ENCODE data around the gene ANAPC10. TPM values are rescaled to one million over a fixed set of nuclear protein-coding genes. Genes with fewer than 3 reads are reported as not detected.
"Not testable (repeated sequence)": the region's sequence is repeated elsewhere in the genome, so short reads cannot be mapped to it uniquely, and the experiment has no call there.

The ANAPC10 gene
- total RNA-seq, 1 experiment from 2014 or later = 11.3 TPM

GRCh38 chr4:145010315-145010714 is 87.7 kb downstream of the ANAPC10 start:
- not testable (repeated sequence) for DNase-seq (ENCODE audit: low spot score)

- DNase-seq (ENCODE audit: low spot score) = no peak
These were observed 94.3 kb downstream of the ANAPC10 start for GRCh38 chr4:145003675-145004074.

- DNase-seq (ENCODE audit: low spot score) = no peak
These were observed 96.4 kb downstream of the ANAPC10 start for GRCh38 chr4:145001635-145002034.

- DNase-seq (ENCODE audit: low spot score) = not testable (repeated sequence)
These were observed 97.3 kb downstream of the ANAPC10 start for GRCh38 chr4:145000656-145001055.

- no peak for DNase-seq (ENCODE audit: low spot score)
These were observed 108.7 kb downstream of the ANAPC10 start for GRCh38 chr4:144989306-144989705.

GRCh38 chr4:144985531-144985930 is 112.5 kb downstream of the ANAPC10 start:
- no peak for DNase-seq (ENCODE audit: low spot score)

GRCh38 chr4:144985014-144985413 is 113.0 kb downstream of the ANAPC10 start:
- no peak for DNase-seq (ENCODE audit: low spot score)

- DNase-seq (ENCODE audit: low spot score) = no peak
These were observed 113.8 kb downstream of the ANAPC10 start for GRCh38 chr4:144984241-144984640.

GRCh38 chr4:144975718-144976117 is 122.3 kb downstream of the ANAPC10 start:
- no peak for DNase-seq (ENCODE audit: low spot score)

GRCh38 chr4:144970597-144970996 is 127.4 kb downstream of the ANAPC10 start:
- no peak for DNase-seq (ENCODE audit: low spot score)

GRCh38 chr4:144969821-144970220 is 128.2 kb downstream of the ANAPC10 start:
- DNase-seq (ENCODE audit: low spot score) = no peak

- DNase-seq (ENCODE audit: low spot score) = no peak
These were observed 129.4 kb downstream of the ANAPC10 start for GRCh38 chr4:144968606-144969005.

- DNase-seq (ENCODE audit: low spot score) = no peak
These were observed 130.8 kb downstream of the ANAPC10 start for GRCh38 chr4:144967161-144967560.

- no peak for DNase-seq (ENCODE audit: low spot score)
These were observed 135.7 kb downstream of the ANAPC10 start for GRCh38 chr4:144962300-144962699.

- DNase-seq (ENCODE audit: low spot score) = peak; percentile 9
These were observed 142.9 kb downstream of the ANAPC10 start for GRCh38 chr4:144955104-144955503.

- DNase-seq (ENCODE audit: low spot score) = no peak
These were observed 143.8 kb downstream of the ANAPC10 start for GRCh38 chr4:144954230-144954629.

GRCh38 chr4:144948421-144948820 is 149.6 kb downstream of the ANAPC10 start:
- no peak for DNase-seq (ENCODE audit: low spot score)

GRCh38 chr4:144948009-144948408 is 150.0 kb downstream of the ANAPC10 start:
- DNase-seq (ENCODE audit: low spot score) = no peak

Other genes with a start within 250 kb of the ANAPC10 start
- 62.5 and 69.5 TPM in 2 replicates for gene ABCE1, start 115 bp upstream of the ANAPC10 start, total RNA-seq (2014; rRNA removed; shearing (Covaris generic))
- 10.0 and 11.1 TPM in 2 replicates for gene OTUD4, start 82.4 kb upstream of the ANAPC10 start, total RNA-seq (2014; rRNA removed; shearing (Covaris generic))